Measurements from ENCODE around the gene MCC.

GRCh38 chr5:113221294-113222176 is 266.7 kb downstream of the MCC start:
- TF ChIP-seq, protein P1, sequence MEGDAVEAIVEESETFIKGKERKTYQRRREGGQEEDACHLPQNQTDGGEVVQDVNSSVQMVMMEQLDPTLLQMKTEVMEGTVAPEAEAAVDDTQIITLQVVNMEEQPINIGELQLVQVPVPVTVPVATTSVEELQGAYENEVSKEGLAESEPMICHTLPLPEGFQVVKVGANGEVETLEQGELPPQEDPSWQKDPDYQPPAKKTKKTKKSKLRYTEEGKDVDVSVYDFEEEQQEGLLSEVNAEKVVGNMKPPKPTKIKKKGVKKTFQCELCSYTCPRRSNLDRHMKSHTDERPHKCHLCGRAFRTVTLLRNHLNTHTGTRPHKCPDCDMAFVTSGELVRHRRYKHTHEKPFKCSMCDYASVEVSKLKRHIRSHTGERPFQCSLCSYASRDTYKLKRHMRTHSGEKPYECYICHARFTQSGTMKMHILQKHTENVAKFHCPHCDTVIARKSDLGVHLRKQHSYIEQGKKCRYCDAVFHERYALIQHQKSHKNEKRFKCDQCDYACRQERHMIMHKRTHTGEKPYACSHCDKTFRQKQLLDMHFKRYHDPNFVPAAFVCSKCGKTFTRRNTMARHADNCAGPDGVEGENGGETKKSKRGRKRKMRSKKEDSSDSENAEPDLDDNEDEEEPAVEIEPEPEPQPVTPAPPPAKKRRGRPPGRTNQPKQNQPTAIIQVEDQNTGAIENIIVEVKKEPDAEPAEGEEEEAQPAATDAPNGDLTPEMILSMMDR (IDR thresholded peaks at IDR 0.05), result no peak
- TF ChIP-seq ZFX (IDR thresholded peaks at IDR 0.05; ENCODE audit: borderline replicate concordance), result no peak
